Endothelial cell of umbilical vein (primary cell): ENCODE data around the gene LRRC71. TPM values are rescaled to one million over a fixed set of nuclear protein-coding genes. Genes with fewer than 3 reads are reported as not detected.

Source experiments
- BruUV-seq: library from RNA; stranded (reverse); fragments of 400-500 nt; replicated peaks from 2 replicates; lab custom pipeline; 2021; lab: Mats Ljungman, UMichigan
- CTCF ChIA-PET: fragments of 300-600, 350-600 bp; sonication (Branson Sonifier 250); formaldehyde crosslinking; loops from one replicate; lab custom pipeline; 2021; ENCODE audit warnings: antibody characterized with exemption, inconsistent platforms; lab: Charles Lee
- POLR2A ChIA-PET: fragments of 300-600, 350-600 bp; sonication (Branson Sonifier 250); formaldehyde crosslinking; loops from one replicate; lab custom pipeline; 2021; ENCODE audit warnings: antibody characterized with exemption, inconsistent platforms; lab: Charles Lee
- DNase-seq: peaks from one replicate; pipeline ENCODE4 v3.0.0-alpha.2; 2011; ENCODE audit warnings: low read depth, low spot score
- FAIRE-seq: peaks from 2 replicates; lab custom pipeline; 2011; peaks lifted over from hg19 to GRCh38; lab: Jason Lieb, UNC
- H2AFZ ChIP-seq: 2 replicates; pipeline ENCODE4 v1.6.0; 2012; ENCODE audit warnings: low read depth, low read length, control low read depth, inconsistent platforms
- H3K27ac ChIP-seq: 2 replicates; pipeline ENCODE4 v1.5.1; 2011; ENCODE audit warnings: low read depth, mild to moderate bottlenecking, control low read depth, low read length, moderate library complexity; ENCODE audit not compliant: insufficient read depth
- H3K27me3 ChIP-seq, 2 experiments: 2 replicates each; pipeline versions ENCODE4 v1.6.0 to v1.6.1; 2011; ENCODE audit warnings: low read length in 2 of 2, mixed read lengths in 1 of 2; ENCODE audit not compliant: control insufficient read depth in 2 of 2, insufficient read depth in 2 of 2
- H3K36me3 ChIP-seq, 2 experiments: 2 replicates in 1 of 2; 3 replicates in 1 of 2; pipeline ENCODE4 v1.5.1; 2011; ENCODE audit warnings: low read length in 2 of 2, mild to moderate bottlenecking in 1 of 2, moderate library complexity in 1 of 2; ENCODE audit not compliant: control insufficient read depth in 2 of 2, insufficient read depth in 2 of 2; ENCODE audit errors: extremely low read depth in 1 of 2
- H3K4me1 ChIP-seq: 3 replicates; pipeline ENCODE4 v1.5.1; 2011; ENCODE audit warnings: mild to moderate bottlenecking, low read length; ENCODE audit not compliant: control insufficient read depth, insufficient read depth; ENCODE audit errors: extremely low read depth
- H3K4me2 ChIP-seq: 2 replicates; pipeline ENCODE4 v1.6.1; 2011; ENCODE audit warnings: low read length, control low read depth, mixed read lengths; ENCODE audit not compliant: insufficient read depth
- H3K4me3 ChIP-seq, 3 experiments: fragments of 200-600 bp in 1 of 3; sonication (generic), shearing (Covaris generic) in 1 of 3; replicated peaks in 1 of 3; 2 replicates each; pipeline ENCODE4 v1.5.1; 2011 to 2016; ENCODE audit warnings: control low read depth in 3 of 3, low read length in 3 of 3, mild to moderate bottlenecking in 2 of 3, inconsistent platforms in 1 of 3, low read depth in 1 of 3, moderate library complexity in 1 of 3; ENCODE audit not compliant: insufficient read depth in 1 of 3
- H3K79me2 ChIP-seq: 2 replicates; pipeline ENCODE4 v1.6.0; 2012; ENCODE audit warnings: low read length, inconsistent platforms; ENCODE audit not compliant: control insufficient read depth, insufficient read depth
- H3K9ac ChIP-seq: replicated peaks from 2 replicates; pipeline ENCODE3; 2011; ENCODE audit warnings: low read length, control low read depth; ENCODE audit not compliant: insufficient read depth; ENCODE audit errors: extremely low read depth
- H3K9me1 ChIP-seq: replicated peaks from 3 replicates; pipeline ENCODE4 v1.6.0; 2011; ENCODE audit warnings: mild to moderate bottlenecking, low read length; ENCODE audit not compliant: control insufficient read depth, insufficient read depth; ENCODE audit errors: extremely low read depth
- H3K9me3 ChIP-seq: replicated peaks from 2 replicates; pipeline ENCODE4 v1.5.1; 2012; ENCODE audit warnings: low read length, inconsistent platforms; ENCODE audit not compliant: control insufficient read depth, insufficient read depth
- H4K20me1 ChIP-seq: replicated peaks from 2 replicates; pipeline ENCODE3; 2011; ENCODE audit warnings: mild to moderate bottlenecking, low read length; ENCODE audit not compliant: control insufficient read depth, insufficient read depth; ENCODE audit errors: extremely low read depth
- CTCF ChIP-seq, 2 donors: IDR thresholded peaks; 1 replicate in 1 of 2; 2 replicates in 1 of 2; pipeline ENCODE4 v1.5.1; 2011; ENCODE audit warnings: low read length in 2 of 2, mild to moderate bottlenecking in 2 of 2, moderate library complexity in 2 of 2, control low read depth in 1 of 2, inconsistent platforms in 1 of 2, low read depth in 1 of 2; ENCODE audit not compliant: insufficient read depth in 1 of 2; ENCODE audit errors: extremely low read depth in 1 of 2
- EZH2 ChIP-seq: IDR thresholded peaks from 2 replicates; pipeline ENCODE4 v1.6.1; 2012; ENCODE audit warnings: borderline replicate concordance, low read depth, mild to moderate bottlenecking, moderate library complexity, low read length, inconsistent platforms; ENCODE audit not compliant: severe bottlenecking
- FOS ChIP-seq: IDR thresholded peaks from 2 replicates; pipeline ENCODE4 v1.6.1; 2011; ENCODE audit warnings: mild to moderate bottlenecking, low read length, moderate library complexity, borderline replicate concordance; ENCODE audit not compliant: insufficient read depth
- GATA2 ChIP-seq: IDR thresholded peaks from 2 replicates; pipeline ENCODE4 v1.7.0; 2011; ENCODE audit warnings: low read depth, mild to moderate bottlenecking, moderate library complexity, mixed read lengths, low read length; ENCODE audit not compliant: insufficient read length, insufficient read depth
- JUN ChIP-seq: IDR thresholded peaks from 2 replicates; pipeline ENCODE4 v1.6.1; 2011; ENCODE audit warnings: borderline replicate concordance, low read depth; ENCODE audit not compliant: insufficient read length, insufficient read depth
- MAX ChIP-seq: IDR thresholded peaks from 2 replicates; pipeline ENCODE4 v1.6.1; 2011; ENCODE audit not compliant: insufficient read depth, insufficient read length
- MYC ChIP-seq: IDR thresholded peaks from one replicate; pipeline ENCODE4 v1.6.1; 2011; ENCODE audit warnings: mild to moderate bottlenecking, low read depth, low read length
- POLR2A ChIP-seq: IDR thresholded peaks from 2 replicates; pipeline ENCODE4 v1.6.1; 2012; ENCODE audit warnings: low read depth, mild to moderate bottlenecking, control low read depth, low read length
- POLR2AphosphoS5 ChIP-seq: IDR thresholded peaks from 2 replicates; pipeline ENCODE4 v1.6.1; 2012; ENCODE audit warnings: low read depth, mild to moderate bottlenecking, control low read depth, low read length, moderate library complexity; ENCODE audit not compliant: insufficient read depth
- dilution Hi-C: fragments of 300-500 bp; cut with MboI; formaldehyde crosslinking; loops from one replicate; pipeline ENCODE4 v1.15.0; 2019; ENCODE audit warnings: low sequenced_read_pairs; ENCODE audit not compliant: extremely low pct_ligation_motif_present
- intact Hi-C: fragments of 100-400 bp; cut with micrococcal nuclease; formaldehyde crosslinking; loops from one replicate; pipeline ENCODE4 v1.10.0; 2022
- polyA plus RNA-seq, 4 experiments: library from polyadenylated mRNA; depleted of rRNA in 3 of 4; stranded (reverse) in 3 of 4; unstranded in 1 of 4; fragments of >200 nt; gene quantifications; 2 replicates each; pipeline versions ENCODE4 v1.2.1 to v1.2.3, GENCODE V29; 2011 to 2012; ENCODE audit warnings: missing spikeins in 1 of 4
- total RNA-seq: library from RNA; stranded (reverse); gene quantifications from 2 replicates; pipeline ENCODE4 v1.2.3, GENCODE V29; 2021

The LRRC71 gene
- total and polyA plus RNA-seq, 2 donors (not counting 3 experiments of a cell fraction or from before 2014, with no cell fraction given) = 0.35 to 0.66 TPM

- no peak overlapping the region for H3K4me3 ChIP-seq
- H3K9me3 ChIP-seq = no peaks in the 10 kb centered on the region
- CTCF ChIA-PET = no interaction called here
- H3K9me1 ChIP-seq = no peaks in the 10 kb centered on the region
- peaks cover 14 to 51% of the 10 kb centered on the region in 2 experiments for H3K36me3 ChIP-seq
- H3K4me1 ChIP-seq = no peaks in the 10 kb centered on the region
- DNase-seq (no peak), FAIRE-seq (no peak)
- BruUV-seq = no TSS peak
- POLR2A ChIA-PET = no interaction called here
- dilution Hi-C loops (no loop called here), intact Hi-C loops (no loop called here)
- no peak for TF ChIP-seq JUN
- TF ChIP-seq EZH2 = no peak
- no peak for TF ChIP-seq POLR2A
- no peak for TF ChIP-seq MAX
- no peak for TF ChIP-seq POLR2AphosphoS5
- no peak for TF ChIP-seq MYC
- TF ChIP-seq GATA2 = no peak
- no peak for TF ChIP-seq CTCF (IDR thresholded peaks at IDR 0.05; ENCODE audit: extremely low read depth in 1 of 2, insufficient read depth in 1 of 2, low read depth in 1 of 2, low read length in 2 of 2)
- no peak for TF ChIP-seq FOS
- H3K27ac ChIP-seq = no peak overlapping the region
- H3K79me2 ChIP-seq = no peaks in the 10 kb centered on the region
- no peak overlapping the region for H3K4me2 ChIP-seq
- no peak overlapping the region for H2AFZ ChIP-seq
- no peaks in the 10 kb centered on the region for H3K27me3 ChIP-seq
- no peak overlapping the region for H3K9ac ChIP-seq
- H4K20me1 ChIP-seq = no peaks in the 10 kb centered on the region
Observed at GRCh38 chr1:156944268-156944667, 23.8 kb downstream of the LRRC71 start.
